ENCODE results near the gene SRGAP1.

Gene SRGAP1

DNA sequence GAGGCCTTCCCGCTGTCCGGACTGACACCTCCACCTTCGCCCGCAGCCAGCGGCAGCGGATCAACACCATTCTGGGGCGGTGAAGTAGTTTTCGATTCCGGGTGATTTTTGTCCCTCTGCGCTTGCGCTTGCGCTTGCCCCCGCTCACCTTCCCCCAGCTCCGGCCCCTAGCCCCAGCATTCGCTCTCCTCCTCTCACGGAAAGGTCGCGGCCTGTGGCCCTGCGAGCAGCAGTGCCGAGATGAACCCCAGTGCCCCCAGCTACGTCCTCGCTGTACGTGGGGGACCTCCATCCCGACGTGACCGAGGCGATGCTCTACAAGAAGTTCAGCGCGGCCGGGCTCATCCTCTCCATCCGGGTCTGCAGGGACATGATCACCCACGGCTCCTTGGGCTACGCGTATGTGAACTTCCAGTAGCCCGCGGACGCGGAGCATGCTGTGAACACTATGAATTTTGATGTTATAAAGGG is 22.7 kb upstream of the SRGAP1 start:
- Histone ChIP-seq H3K4me3 (replicated peaks; ENCODE audit: insufficient read depth, low read length) (no peak overlapping the region), H3K27me3 (ENCODE audit: insufficient read depth, poor library complexity, severe bottlenecking) (peaks cover 2% of the 10 kb centered on the region), H3K27ac (replicated peaks) (no peak overlapping the region)
- TF ChIP-seq, protein P1, sequence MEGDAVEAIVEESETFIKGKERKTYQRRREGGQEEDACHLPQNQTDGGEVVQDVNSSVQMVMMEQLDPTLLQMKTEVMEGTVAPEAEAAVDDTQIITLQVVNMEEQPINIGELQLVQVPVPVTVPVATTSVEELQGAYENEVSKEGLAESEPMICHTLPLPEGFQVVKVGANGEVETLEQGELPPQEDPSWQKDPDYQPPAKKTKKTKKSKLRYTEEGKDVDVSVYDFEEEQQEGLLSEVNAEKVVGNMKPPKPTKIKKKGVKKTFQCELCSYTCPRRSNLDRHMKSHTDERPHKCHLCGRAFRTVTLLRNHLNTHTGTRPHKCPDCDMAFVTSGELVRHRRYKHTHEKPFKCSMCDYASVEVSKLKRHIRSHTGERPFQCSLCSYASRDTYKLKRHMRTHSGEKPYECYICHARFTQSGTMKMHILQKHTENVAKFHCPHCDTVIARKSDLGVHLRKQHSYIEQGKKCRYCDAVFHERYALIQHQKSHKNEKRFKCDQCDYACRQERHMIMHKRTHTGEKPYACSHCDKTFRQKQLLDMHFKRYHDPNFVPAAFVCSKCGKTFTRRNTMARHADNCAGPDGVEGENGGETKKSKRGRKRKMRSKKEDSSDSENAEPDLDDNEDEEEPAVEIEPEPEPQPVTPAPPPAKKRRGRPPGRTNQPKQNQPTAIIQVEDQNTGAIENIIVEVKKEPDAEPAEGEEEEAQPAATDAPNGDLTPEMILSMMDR (IDR thresholded peaks at IDR 0.05; ENCODE audit: insufficient read depth, low read length): no peak
- TF ChIP-seq, protein P2, sequence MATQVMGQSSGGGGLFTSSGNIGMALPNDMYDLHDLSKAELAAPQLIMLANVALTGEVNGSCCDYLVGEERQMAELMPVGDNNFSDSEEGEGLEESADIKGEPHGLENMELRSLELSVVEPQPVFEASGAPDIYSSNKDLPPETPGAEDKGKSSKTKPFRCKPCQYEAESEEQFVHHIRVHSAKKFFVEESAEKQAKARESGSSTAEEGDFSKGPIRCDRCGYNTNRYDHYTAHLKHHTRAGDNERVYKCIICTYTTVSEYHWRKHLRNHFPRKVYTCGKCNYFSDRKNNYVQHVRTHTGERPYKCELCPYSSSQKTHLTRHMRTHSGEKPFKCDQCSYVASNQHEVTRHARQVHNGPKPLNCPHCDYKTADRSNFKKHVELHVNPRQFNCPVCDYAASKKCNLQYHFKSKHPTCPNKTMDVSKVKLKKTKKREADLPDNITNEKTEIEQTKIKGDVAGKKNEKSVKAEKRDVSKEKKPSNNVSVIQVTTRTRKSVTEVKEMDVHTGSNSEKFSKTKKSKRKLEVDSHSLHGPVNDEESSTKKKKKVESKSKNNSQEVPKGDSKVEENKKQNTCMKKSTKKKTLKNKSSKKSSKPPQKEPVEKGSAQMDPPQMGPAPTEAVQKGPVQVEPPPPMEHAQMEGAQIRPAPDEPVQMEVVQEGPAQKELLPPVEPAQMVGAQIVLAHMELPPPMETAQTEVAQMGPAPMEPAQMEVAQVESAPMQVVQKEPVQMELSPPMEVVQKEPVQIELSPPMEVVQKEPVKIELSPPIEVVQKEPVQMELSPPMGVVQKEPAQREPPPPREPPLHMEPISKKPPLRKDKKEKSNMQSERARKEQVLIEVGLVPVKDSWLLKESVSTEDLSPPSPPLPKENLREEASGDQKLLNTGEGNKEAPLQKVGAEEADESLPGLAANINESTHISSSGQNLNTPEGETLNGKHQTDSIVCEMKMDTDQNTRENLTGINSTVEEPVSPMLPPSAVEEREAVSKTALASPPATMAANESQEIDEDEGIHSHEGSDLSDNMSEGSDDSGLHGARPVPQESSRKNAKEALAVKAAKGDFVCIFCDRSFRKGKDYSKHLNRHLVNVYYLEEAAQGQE (IDR thresholded peaks at IDR 0.05; ENCODE audit: insufficient replicate concordance, low read depth): no peak
- no peak for TF ChIP-seq SPI1 (IDR thresholded peaks at IDR 0.05; ENCODE audit: borderline replicate concordance, low read depth)
- DNase-seq (ENCODE audit: low read depth in 1 of 2, low spot score in 1 of 2): no peak

DNA sequence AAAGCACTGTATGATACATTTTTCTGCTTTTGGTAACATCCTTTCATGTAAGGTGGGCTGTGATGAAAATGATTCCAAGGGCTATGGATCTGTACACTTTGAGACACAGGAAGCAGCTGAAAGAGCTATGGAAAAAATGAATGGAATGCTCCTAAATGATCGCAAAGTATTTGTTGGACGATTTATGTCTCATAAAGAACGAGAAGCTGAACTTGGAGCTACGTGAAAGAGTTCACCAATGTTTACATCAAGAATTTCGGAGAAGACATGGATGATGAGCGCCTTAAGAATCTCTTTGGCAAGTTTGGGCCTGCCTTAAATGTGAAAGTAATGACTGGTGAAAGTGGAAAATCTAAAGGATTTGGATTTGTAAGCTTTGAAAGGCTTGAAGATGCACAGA is 22.1 kb upstream of the SRGAP1 start:
- no peak for TF ChIP-seq SPI1 (IDR thresholded peaks at IDR 0.05; ENCODE audit: borderline replicate concordance, low read depth)
- TF ChIP-seq GABPA (IDR thresholded peaks at IDR 0.05; ENCODE audit: low read depth): no peak
- TF ChIP-seq POLR2AphosphoS5 (IDR thresholded peaks at IDR 0.05; ENCODE audit: low read depth): no peak
- TF ChIP-seq, protein P1 (IDR thresholded peaks at IDR 0.05; ENCODE audit: insufficient read depth, low read length): no peak
- TF ChIP-seq, protein P2 (IDR thresholded peaks at IDR 0.05; ENCODE audit: insufficient replicate concordance, low read depth): no peak
- DNase-seq (ENCODE audit: low read depth in 1 of 2, low spot score in 1 of 2): no peak
- H3K27me3 ChIP-seq (ENCODE audit: insufficient read depth, poor library complexity, severe bottlenecking): peaks cover 2% of the 10 kb centered on the region
- no peak overlapping the region for H3K4me3 ChIP-seq (replicated peaks; ENCODE audit: insufficient read depth, low read length)
- no peak overlapping the region for H3K27ac ChIP-seq (replicated peaks)

DNA sequence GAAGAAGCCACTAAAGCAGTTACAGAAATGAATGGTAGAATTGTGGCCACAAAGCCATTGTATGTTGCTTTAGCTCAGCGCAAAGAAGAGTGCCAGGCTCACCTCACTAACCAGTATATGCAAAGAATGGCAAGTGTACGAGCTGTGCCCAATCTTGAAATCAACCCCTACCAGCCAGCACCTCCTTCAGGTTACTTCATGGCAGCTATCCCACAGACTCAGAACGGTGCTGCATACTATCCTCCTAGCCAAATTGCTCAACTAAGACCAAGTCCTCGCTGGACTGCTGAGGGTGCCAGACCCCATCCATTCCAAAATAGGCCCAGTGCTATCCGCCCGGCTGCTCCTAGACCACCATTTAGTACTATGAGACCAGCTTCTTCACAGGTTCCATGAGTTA is 21.5 kb upstream of the SRGAP1 start:
- DNase-seq (ENCODE audit: low read depth in 1 of 2, low spot score in 1 of 2): no peak
- Histone ChIP-seq H3K27ac (replicated peaks) (no peak overlapping the region), H3K4me3 (replicated peaks; ENCODE audit: insufficient read depth, low read length) (no peak overlapping the region), H3K27me3 (ENCODE audit: insufficient read depth, poor library complexity, severe bottlenecking) (peaks cover 2% of the 10 kb centered on the region)
- TF ChIP-seq GABPA (IDR thresholded peaks at IDR 0.05; ENCODE audit: low read depth) (no peak), POLR2AphosphoS5 (IDR thresholded peaks at IDR 0.05; ENCODE audit: low read depth) (no peak), SPI1 (IDR thresholded peaks at IDR 0.05; ENCODE audit: borderline replicate concordance, low read depth) (no peak)
- TF ChIP-seq, protein P2 (IDR thresholded peaks at IDR 0.05; ENCODE audit: insufficient replicate concordance, low read depth): no peak
- TF ChIP-seq, protein P1 (IDR thresholded peaks at IDR 0.05; ENCODE audit: insufficient read depth, low read length): no peak

Measured in HL-60 (cell line).